ENCODE results near the gene KCTD11. TPM values are rescaled to one million over a fixed set of nuclear protein-coding genes. Genes with fewer than 3 reads are reported as not detected.

The KCTD11 gene
- total RNA-seq, 1 experiment from 2014 or later: 5.3 TPM

DNA sequence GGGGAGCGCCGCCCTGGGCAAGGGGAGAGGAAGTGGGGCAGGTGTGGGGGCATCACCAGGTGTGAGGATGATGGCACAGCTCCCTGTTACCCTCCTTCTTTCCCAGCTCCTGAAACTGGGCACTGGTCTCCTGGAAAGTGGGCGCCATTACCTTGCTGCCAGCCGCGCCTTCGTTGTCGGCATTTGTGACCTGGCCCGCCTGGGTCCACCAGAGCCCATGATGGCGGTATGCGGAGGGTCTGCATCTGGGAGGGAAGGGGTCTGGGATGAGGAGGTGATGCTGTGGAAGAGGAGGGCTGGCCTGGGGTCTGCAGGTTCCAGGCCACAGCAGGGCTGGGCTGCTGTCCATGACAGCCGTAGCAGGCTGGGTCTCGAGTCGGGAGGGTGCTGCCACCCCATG is 10.1 kb upstream of the KCTD11 start:
- Histone ChIP-seq H3K18ac (ENCODE audit: insufficient read length, low read depth, low read length) (no peak overlapping the region), H2AFZ (ENCODE audit: low read length) (no peak overlapping the region), H4K91ac (ENCODE audit: insufficient read length, low read depth, low read length) (no peak overlapping the region), H2BK12ac (ENCODE audit: insufficient read length, low read depth, low read length) (no peak overlapping the region), H3T11ph (ENCODE audit: low read length) (no peak overlapping the region), H3K9ac (ENCODE audit: extremely low read depth, insufficient read length, low read length) (no peak overlapping the region), H2BK5ac (ENCODE audit: insufficient read length, low read length) (no peak overlapping the region), H3K27me3 (ENCODE audit: insufficient read depth, low read length) (no peaks in the 10 kb centered on the region), H4K20me1 (ENCODE audit: control insufficient read depth, insufficient read depth, insufficient read length) (no peaks in the 10 kb centered on the region), H3K23ac (ENCODE audit: insufficient read length, low read depth, low read length) (no peak overlapping the region), H4K5ac (ENCODE audit: insufficient read length, low read depth, low read length) (no peak overlapping the region), H3K4ac (ENCODE audit: low read depth, low read length) (no peak overlapping the region), H2AK5ac (ENCODE audit: insufficient read length, low read length) (no peak overlapping the region), H3K79me1 (ENCODE audit: insufficient read depth, low read depth, low read length, poor library complexity, severe bottlenecking) (no peaks in the 10 kb centered on the region), H3K23me2 (ENCODE audit: insufficient read length, low read depth, low read length, poor library complexity, severe bottlenecking) (no peaks in the 10 kb centered on the region), H3K9me3 (ENCODE audit: control insufficient read depth, low read depth, low read length) (no peaks in the 10 kb centered on the region), H2BK120ac (ENCODE audit: low read depth, low read length, poor library complexity, severe bottlenecking) (no peak overlapping the region), H3K27ac (ENCODE audit: insufficient read length, low read depth, low read length) (no peak overlapping the region), H3K4me1 (ENCODE audit: insufficient read depth, low read length) (peaks cover 4% of the 10 kb centered on the region; the same call in 1 of the 2 replicates), H4K8ac (replicated peaks; ENCODE audit: insufficient read length, low read depth, low read length) (no peak overlapping the region), H3K4me2 (ENCODE audit: insufficient read depth, insufficient read length, low read length) (no peak overlapping the region), H2BK15ac (ENCODE audit: low read depth, low read length) (no peak overlapping the region), H3K14ac (ENCODE audit: insufficient read depth, low read length) (no peak overlapping the region), H3K79me2 (ENCODE audit: insufficient read depth, low read length) (no peaks in the 10 kb centered on the region), H2BK20ac (ENCODE audit: low read depth, low read length, poor library complexity, severe bottlenecking) (no peak overlapping the region), H3K56ac (ENCODE audit: insufficient read length, low read depth, low read length) (no peak overlapping the region)
- H3K4me3 Mint-ChIP-seq: no peak overlapping the region
- H3K27ac Mint-ChIP-seq: peak overlapping the region in 1 of 3 experiments; percentile 87; a peak in 1 of 7 replicates
- TF ChIP-seq, protein P1, sequence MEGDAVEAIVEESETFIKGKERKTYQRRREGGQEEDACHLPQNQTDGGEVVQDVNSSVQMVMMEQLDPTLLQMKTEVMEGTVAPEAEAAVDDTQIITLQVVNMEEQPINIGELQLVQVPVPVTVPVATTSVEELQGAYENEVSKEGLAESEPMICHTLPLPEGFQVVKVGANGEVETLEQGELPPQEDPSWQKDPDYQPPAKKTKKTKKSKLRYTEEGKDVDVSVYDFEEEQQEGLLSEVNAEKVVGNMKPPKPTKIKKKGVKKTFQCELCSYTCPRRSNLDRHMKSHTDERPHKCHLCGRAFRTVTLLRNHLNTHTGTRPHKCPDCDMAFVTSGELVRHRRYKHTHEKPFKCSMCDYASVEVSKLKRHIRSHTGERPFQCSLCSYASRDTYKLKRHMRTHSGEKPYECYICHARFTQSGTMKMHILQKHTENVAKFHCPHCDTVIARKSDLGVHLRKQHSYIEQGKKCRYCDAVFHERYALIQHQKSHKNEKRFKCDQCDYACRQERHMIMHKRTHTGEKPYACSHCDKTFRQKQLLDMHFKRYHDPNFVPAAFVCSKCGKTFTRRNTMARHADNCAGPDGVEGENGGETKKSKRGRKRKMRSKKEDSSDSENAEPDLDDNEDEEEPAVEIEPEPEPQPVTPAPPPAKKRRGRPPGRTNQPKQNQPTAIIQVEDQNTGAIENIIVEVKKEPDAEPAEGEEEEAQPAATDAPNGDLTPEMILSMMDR (conservative IDR thresholded peaks at IDR 0.05): no peak
- no peaks in the 10 kb centered on the region; the same call in 1 of the 2 replicates for H3K27me3 Mint-ChIP-seq (ENCODE audit: low read depth)
- no peaks in the 10 kb centered on the region for H3K9me3 Mint-ChIP-seq
- WGBS (ENCODE audit: extremely low coverage, insufficient read length, low lambda C conversion rate): no CpG with 5 or more reads among the region's 13 CpGs
- H3K4me1 Mint-ChIP-seq: peaks cover 6 to 10% of the 10 kb centered on the region in 2 experiments
- peaks cover 0 to 2% (median 0%) of the 10 kb centered on the region in 3 experiments; a peak in 2 of 7 replicates for H3K36me3 Mint-ChIP-seq (ENCODE audit: insufficient read depth in 1 of 3, low read depth in 3 of 3)
- no peak for DNase-seq

Data from H9 (cell line).